DMS114 treated with DMSO at 0.1 percent for 48 hours (cell line): Measurements from ENCODE around the gene ARL10.

Experiments used
- DNase-seq: peaks from one replicate; lab custom pipeline; 2025; ENCODE audit not compliant: unreplicated experiment; lab: John Stamatoyannopoulos, UW

The ARL10 gene

DNA sequence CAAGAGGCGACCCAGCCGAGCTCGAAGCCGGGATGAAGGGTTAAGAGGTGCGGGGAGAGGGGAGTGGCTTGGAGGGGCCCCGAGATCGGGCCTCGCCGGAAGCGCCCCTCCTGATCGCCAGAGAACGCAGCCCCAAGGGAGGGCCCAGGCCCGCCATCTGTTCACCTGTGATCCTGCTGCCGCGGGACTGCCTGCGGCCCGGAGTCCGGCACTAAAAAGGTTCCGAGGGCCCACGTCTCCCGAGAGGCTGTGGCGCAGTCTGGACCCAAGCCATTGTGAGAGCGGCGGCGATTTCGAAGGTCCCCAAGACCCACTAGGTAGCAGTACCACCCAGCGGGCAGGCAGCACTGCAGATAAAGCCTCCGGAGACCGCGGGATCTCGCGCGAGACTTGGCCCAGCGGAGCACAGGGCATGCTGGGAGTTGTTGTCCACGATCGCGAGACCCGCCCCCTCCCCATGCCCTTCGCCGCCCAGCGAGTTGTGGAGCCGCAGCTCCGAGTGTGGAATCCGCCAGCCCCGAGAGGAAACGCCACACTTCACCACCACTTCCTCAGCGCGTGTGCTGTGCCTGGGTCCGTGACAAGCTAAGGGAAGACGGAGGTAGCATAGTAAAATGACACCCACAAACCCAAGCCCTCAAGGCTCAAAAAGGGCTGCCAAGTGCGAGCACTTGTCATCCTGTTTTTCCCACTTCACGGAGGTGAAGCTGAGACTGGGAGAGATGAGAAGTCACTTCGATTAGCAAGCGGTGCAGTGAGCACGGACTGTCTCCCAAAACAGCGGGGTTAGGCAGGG lies 3.7 kb upstream of the ARL10 start, which contains the start of gene KIAA1191:
Gene KIAA1191, minus strand, starts transcription at position 328 of the 796 bp plus-strand sequence. CDS start 2,256 bp downstream, outside the sequence.
- peak; percentile 81 for DNase-seq

DNA sequence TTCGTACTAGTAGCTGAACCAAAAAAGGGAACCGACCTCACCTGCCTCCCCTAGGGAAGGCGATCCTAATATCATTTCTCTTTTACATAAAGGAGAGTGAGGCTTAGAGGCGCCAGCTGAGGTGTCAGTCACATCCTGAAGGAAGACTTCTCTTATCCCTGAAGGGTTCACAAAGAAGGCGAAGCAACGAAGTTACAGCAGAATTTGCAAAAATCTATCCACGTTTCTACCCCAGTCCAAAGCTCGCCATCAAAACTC lies 3.1 kb upstream of the ARL10 start:
- DNase-seq = no peak

DNA sequence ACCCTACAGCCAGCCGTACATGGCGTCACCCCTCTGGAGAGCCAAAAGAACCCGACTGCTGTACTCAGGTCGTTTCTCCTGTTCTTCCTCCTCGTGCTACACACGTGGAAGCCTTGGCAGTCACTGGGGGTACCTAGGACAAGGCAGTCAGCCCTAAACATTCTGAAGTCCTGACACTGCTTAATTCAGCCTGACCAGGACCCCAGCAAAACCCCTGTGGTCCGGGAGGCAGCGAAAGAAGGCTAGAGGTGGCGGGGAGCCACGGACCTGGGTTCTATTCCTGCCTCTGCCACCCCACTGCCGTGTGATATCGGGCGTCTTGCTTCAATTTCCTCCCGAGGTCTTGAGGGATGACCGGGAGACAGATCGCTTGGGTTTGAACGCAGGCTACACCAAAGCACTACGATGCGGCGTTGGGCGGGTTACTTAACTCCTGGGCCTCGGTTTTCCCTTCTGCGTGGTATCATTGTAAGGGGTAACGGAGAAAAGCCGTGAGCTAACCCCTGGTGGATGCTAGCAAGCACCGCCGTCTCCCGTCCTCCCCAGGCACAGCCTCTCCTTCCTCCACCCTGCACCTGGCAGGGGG lies 429 bp upstream of the ARL10 start:
- DNase-seq = no peak

DNA sequence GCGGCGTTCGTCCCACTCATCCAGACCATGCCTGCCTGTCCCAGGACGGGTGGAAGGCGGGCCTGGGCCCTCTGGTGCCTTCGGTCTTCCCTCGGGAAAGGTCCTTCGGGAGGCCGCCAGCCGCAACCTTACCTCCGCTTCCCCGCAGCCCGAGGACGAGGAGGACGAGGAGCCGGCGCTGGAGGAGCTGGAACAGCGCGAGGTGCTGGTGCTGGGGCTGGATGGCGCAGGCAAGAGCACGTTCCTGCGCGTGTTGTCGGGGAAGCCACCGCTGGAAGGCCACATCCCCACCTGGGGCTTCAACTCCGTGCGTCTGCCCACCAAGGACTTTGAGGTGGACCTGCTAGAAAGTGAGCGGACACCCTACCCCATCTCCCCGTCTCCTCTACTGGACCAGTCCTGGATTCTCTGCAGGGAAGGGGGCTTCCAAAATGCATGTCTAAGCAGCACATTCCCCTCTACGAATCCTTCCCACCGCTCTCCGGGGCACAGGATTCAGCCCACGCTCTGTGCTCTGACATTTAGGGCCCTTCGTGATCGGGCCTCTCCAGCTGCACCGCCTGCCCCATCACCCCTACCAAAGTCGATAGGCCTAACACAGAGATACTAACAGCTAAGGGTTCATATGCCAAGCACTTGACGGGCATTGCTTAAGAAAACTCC lies 1.1 kb downstream of the ARL10 start:
- DNase-seq = no peak

DNA sequence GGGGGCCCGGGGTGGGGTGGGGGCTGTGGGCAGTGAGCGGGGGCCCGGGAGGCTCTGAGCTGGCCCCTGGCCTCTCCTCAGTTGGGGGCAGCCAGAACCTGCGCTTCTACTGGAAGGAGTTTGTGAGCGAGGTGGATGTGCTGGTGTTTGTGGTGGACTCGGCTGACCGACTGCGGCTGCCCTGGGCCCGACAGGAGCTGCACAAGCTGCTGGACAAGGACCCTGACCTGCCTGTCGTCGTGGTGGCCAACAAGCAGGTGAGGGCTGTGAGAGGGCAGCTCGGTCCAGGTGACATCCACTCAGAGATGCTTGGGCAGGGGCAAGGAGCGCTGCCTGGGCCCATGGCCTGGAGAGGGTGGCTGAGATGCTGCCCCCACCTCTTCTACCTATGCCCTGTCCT lies 3.4 kb downstream of the ARL10 start:
- no peak for DNase-seq

DNA sequence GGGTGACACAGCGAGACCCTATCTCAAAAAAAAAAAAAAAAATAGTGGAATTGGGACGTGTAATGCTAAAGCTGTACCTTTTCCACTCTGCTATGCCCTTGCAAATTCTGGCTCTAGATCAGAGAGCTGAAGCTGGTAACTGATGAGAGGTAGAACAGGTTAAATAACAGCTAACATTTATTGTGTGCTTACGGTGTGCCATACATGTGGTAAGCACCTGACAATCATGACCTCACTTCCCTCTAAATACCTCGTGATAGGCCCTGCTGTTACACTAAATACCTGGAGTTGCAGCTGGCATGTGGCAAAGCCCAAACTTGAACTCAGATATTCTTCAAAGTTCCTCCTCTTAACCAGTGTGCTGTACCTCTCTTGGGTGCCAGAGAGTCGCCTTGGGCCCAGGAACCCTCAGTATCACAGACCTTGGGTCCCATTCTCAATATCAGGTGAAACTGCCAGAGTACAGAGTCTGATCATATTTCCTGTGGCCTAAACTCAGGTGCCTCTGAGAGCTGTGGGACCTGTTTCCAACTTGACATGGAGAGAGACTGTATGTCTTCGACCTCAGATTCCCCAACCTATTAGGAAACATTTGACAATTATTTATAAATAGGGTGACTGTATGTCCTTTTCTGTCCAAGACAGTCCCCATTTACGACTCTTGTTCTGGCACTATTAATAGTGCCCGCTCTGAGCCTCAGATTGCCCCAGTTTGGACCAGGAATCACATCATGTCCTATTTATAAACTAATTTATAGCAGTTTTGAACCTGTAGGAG lies 4.8 kb downstream of the ARL10 start:
- DNase-seq = no peak

DNA sequence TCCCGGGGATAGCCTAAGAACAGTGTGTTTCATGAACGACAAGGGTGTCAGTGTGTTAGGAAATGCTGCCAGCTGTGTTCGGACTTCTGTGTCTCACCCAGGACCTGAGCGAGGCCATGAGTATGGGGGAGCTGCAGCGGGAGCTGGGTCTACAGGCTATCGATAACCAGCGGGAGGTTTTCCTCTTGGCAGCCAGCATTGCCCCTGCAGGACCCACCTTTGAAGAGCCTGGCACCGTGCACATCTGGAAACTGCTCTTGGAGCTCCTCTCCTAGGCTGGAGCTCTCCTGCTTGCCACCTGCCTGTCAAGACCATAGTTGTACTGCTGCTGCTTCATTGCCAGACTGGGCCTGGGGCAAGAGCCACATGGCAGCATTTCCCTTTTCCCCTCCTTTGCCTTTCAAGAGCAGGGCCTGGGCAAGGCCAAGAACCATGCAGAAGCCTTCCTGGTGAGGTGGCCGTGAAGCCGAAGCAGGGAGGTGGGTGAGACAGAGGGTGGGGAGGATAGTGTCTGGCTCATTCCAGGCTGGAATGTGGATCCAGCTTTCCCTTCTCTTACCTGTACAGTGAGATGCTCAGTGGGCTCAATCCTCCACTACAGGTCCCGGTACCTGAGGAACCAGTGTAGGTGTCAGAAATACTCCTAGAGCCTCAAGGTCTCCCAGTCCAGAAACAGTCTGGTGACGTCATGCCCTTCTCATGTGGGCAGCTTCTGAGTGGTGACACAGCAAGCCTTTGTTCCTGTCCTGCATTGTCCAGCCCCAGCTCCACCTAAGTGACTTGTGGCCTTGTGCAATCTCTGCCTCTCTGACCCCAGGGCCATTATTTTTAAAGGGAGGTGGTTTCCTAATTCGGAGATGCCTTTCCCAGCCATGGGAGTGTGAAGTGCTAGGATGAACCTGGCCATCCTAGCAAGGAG lies 6.6 kb downstream of the ARL10 start:
- no peak for DNase-seq

DNA sequence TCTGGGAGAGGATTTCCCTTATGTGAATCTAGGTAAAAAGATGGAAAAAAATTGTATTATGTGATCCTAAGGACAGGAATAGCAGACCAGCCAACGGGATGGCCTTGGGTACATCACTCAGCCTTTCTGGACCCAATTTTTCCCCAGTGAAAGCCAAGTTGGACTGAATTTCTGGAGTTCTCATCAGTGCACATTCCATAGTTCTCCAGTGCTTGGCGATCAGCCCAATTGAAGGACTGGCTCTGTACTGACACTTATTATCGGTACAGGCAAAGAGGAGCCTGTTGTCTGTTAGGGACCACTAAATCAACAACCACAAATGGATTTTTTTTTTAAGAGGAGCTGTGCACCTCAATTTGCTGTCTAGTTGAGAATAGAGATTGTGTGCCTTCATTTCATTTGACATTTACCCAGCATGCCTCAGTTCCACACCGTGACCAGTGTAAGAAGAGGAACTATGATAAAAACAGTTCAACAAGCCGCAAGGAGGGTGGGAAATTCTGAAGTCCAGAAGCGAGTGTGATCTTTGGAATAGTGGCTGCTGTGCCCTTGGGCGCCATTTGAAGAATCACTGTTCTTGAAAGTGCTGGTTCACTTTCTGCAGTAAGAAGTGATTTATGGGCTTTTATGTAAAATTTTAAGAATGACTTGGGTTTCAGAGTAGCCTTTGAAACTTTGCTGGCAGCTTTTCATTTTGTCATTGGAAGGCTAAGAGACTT lies 8.0 kb downstream of the ARL10 start:
- no peak for DNase-seq

DNA sequence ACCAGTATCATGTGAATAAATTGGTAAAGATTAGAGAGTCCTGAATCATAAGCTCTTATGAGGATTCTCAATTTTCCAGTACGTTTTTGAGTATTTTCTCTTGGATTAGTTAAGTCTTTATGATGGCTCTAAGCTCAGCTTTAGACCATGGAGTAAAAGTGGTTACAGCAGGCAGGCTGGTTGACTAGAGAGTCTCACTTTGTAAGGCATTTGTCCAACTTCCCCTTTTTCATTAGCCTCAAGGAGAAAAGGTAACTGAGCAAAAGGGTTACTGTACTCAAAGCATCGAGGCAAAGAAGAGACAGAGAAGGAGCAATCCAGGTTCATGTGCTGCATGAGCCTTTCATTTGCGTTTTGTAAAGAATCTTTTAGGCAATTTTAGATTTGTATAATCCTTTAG lies 14.6 kb downstream of the ARL10 start:
- DNase-seq = no peak

DNA sequence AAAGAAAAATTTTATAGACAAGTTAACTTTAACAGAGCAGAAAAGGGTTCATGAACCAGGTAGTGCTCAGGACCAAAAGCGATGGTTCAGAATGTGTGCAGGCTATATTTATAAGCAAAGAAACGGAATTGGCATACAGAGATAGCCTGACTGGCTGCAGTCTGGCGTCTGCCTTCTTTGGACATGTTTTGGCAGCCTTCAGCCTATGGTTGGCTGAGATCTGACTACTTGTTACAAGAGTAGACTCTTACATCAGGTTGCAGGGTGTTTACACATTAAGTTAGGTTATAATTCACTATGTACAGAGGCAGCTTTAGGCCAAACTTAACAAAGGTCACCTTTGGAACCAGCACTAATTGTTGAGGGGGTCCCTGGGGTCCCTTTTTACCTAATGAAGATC lies 16.1 kb downstream of the ARL10 start:
- DNase-seq = no peak

DNA sequence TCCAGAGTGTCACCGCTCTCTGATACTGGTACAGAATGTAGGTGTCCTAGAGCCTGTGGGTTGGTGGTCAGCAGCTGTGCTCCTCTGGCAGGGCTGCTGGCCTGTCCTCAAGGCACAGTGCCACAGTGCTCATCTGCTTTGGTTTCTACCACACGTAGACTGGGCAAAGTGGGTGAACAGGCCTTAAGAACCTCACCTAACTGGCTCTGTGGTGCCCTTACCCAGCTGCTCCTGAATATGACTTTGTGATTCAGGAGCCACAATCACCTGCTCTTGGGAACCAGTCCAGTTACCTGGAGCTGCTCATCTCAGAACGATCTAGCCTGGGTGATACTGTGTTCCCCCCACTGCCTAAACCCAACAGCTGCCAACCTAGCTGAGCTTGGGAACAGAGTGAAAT lies 16.7 kb downstream of the ARL10 start:
- no peak for DNase-seq

DNA sequence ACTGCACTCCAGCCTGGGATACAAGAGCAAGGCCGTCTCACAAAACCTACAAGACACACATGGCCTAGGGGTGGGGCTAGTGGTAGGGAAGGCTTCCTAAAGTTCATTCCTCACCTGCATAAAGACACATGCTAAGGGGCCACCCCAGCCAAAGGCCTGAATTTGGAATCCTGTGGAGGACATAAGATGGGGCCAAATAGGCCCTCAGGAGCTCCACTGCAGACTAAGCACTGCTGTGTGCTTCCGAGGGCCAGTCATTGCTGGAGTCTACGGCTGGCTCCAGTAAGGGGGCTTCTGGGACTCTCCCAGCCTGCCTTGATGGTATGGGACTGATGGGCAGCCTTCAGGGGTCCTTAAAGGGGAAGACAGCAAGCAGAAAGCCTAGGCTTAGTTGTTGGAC lies 17.4 kb downstream of the ARL10 start:
- DNase-seq = no peak

DNA sequence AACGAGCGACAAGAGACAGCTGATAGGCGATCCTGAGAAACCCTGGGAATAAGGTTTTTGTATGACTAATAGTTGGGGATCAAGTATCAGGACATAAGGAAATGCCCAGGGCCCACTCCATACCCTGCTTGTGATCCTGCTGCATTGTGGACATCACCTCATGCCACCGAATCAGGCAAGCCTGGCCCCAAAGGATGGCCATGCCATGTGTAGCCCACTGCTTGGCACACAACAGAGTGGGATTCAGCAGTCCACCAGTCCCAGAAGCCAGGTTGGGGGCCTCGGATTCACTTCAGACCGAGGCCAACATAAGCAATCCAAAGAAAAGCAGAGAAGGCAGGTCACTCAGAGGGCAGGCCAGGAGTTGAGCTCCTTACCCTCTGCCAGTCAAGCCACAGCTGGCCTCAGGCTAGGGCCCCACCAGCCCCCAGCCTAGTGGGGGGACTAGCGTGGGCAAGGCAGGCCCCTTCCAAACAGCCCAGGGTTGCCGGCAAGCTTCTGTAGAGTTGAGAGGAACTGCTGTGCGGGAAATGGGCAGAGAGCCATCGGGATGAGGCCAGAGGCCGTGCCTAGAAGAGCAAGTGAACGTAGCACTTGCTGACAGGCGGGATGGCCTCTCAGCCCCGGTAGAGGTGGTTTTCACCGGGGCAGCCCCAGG lies 18.1 kb downstream of the ARL10 start:
- no peak for DNase-seq

DNA sequence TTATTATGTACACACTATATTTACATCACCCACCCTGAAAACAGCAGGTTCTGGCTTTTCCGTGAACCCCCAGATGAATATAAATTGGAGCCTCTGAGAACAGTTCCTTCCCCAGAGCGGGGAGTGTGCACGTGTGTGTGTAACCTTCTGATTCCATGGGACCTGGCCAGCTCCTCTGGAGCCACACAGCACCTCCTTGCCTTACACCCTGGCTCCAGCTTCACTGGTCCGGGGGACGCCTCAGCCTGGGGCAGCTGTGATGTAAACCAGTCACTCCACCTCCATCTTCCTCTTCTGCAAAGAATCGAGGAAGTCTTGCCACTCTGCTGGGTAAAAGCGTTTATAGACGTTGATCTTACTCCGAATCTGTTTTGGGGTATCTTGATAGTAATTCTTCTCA lies 18.7 kb downstream of the ARL10 start:
- DNase-seq = no peak

DNA sequence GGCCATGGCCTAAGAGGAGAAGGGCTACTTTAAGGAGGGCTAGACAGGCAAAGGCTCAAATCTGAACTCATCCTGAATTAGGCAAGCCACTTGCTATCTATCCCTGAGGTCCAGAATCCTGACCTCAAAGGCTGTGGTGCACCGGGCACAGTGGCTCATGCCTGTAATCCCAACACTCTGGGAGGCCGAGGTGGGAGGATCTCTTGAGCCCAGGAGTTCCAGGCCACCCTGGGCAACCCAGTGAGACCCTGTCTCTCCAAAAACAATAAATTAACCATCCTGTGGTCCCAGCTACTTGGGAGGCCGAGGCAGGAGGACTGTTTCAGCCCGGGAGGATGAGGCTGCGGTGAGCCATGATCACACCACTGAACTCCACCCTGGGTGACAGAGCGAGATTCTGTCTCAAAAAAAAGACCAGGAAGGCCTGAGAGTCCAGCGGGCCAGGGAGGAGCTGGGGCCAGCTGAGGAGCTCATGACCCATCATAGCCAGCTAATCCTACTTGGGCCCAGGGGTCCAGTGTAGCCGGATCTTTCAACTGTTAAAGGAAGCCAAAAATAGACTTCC lies 19.2 kb downstream of the ARL10 start:
- no peak for DNase-seq

DNA sequence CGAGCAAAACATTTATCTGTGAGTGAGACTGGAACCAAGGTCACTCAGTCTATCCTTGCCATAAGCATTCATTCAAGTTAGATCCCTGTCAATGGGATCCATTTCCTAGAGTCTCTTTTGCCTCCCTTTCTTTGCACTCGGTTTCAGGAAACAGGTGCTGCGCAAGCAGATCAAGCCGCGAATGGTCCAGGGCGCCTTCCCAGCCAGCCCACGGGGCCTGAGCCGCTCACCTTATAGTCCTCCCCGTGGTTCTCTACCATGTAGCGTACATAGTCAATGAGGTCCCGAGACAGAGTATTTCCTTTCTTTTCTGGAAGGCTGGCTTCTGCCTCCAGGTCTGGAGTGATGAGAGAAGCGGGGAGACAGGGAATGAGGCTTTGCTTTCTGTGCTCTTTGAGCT lies 19.7 kb downstream of the ARL10 start:
- no peak for DNase-seq

DNA sequence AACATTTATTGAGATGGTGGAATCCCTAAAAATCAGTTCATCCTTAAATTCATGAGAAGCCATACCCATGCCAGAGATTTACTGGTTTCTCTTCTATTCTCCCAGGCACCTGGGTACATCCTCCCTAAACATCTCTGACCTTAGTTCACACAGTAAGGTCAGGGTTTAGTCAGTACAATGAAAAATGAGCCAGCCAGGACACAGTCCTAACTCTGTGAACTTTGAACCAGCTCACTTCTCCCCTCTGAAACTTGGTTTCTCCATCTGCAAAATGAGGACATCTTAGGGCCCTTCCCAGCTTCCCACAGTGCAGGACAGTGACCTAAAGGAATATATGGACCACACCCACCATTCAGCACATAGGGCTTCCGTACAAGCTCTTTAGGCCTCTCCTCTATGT lies 21.2 kb downstream of the ARL10 start:
- no peak for DNase-seq

DNA sequence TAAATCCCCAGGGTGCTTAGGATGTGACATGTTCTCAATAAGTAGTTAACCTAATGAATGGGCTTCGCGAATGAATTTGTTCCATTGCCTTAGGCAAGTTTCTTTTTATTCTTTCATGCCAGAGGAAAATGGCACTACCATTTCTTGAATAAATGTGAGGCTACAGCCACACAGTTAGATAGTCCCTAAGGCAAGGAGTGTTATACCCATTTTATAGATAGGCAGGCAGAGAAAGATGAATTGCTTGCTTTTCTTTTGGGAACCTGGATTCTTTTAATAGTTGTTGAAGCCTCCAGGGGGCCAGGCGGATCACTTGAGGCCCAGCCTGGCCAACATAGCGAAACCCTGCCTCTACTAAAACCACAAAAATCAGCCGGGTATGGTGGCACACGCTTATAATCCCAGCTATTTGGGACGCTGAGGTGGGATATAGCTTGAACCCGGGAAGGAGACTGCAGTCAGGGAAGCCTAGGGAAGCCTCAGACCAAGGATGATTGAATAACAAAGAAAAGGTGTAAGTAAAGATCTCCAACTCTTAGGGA lies 22.2 kb downstream of the ARL10 start:
- no peak for DNase-seq

DNA sequence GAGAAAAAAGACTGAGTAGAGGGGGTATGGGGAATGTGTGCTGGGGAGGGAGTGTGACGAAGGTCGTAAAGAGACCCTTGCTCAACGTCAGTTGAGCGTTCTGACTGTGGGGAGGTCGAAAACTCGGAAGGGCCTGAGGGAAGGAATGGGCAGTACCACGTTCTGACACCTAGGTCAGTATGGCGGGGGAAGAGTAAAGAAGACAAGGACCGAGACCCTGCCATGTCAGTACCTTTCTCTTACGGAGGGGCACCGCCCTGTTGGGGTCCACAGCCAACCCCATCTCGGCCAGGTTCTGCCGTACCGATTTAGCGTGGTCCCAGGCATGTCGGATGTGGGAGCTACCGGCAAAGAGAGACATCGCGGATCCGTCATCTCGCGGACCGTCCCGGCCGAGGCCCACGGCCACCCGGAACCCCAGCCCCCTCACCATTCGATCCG lies 22.7 kb downstream of the ARL10 start:
- peak; percentile 31 for DNase-seq
